Medulla oblongata (tissue), 1 donor: Measurements from ENCODE around the gene TBC1D19.

Experiments used
- DNase-seq: peaks from one replicate; pipeline ENCODE4 v3.0.0-alpha.2; 2015; ENCODE audit errors: extremely low spot score

Gene TBC1D19

GRCh38 chr4:26732356-26732755 lies 148.5 kb downstream of the TBC1D19 start:
- no peak for DNase-seq

GRCh38 chr4:26736621-26737020 lies 152.7 kb downstream of the TBC1D19 start:
- DNase-seq, result no peak

DNA sequence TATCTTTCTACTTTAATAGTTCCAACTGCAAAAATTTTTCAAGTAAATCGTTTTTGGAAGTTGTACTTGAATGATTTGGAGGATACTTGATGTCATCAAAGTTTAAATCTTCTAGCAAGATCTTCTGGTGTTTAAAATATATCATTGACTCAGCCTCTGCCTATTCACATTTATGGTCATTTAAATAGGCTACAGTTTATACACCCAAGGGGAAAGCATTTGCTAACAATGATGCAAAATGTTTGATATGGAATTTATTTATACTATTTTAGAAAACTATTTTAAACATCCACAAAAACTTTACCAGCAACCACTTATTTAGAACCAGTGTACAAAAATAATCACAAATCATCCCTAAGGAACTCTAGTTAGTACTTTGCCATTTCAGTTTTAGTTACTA lies 153.5 kb downstream of the TBC1D19 start:
- no peak for DNase-seq

- DNase-seq, result peak; percentile 13
Measured at GRCh38 chr4:26741491-26741871, 157.6 kb downstream of the TBC1D19 start.

- no peak for DNase-seq
Measured at GRCh38 chr4:26746802-26747213, 162.9 kb downstream of the TBC1D19 start.

DNA sequence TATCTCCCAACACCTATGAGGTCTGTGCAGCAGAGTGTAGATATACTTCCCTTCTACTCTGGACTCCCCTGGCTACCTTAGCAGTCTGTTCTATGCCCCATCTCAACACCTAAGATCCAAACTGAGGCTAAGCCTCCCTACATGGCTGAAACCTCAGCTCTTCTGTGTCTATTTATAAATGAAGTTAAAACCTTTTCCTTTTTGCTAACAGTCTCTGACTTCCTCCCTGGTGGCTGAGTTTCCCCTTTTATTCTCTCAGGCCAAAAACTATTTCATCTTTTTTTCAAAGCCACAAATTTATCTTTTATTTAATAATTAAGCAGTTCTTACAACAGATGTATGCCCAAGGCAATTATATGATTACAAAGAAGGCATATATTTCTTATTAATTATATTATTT lies 164.9 kb downstream of the TBC1D19 start:
- peak; percentile 15 for DNase-seq

- DNase-seq, result no peak
Measured at GRCh38 chr4:26749867-26750266, 166.0 kb downstream of the TBC1D19 start.

DNA sequence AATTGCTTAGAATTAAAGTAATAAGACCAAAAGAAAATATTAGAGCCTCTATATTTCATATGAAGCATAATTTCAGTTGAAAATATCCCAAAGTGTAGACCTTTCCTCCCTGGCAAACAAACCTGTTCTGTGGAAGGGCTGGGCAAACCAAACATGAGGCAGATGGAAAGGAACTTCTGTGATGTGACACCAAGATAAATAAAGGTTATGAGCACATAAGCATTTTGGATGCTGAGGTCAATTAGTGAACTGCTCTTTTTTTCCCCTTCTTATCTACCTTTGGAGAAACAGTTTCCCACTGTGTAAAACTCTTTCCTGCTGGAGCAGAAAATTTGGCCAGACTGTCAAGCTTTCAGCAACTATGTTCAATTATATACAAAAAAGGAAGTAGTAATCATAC lies 167.1 kb downstream of the TBC1D19 start:
- DNase-seq, result no peak

- no peak for DNase-seq
Measured at GRCh38 chr4:26751838-26752237, 168.0 kb downstream of the TBC1D19 start.

GRCh38 chr4:26753187-26753586 lies 169.3 kb downstream of the TBC1D19 start:
- DNase-seq, result no peak

DNA sequence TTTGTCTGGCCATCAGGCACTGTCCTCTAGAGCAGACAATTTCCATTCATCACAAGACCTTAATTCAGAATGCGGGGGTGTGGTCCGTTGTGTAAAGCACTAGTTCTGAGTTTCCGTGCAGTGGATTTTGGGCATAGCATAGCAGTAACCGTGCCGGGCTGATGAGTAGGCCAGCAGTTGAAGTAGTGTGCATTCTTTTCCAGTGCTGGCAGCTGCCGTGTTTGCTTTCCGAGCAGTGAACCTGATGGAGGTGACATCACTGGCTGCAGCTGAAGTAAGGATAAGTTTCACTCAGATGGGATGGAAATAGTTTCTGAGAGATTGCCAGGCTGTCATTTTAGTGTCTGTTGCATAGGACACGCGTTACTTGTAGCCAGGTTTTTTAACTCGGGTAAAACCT lies 169.7 kb downstream of the TBC1D19 start:
- DNase-seq, result no peak

DNA sequence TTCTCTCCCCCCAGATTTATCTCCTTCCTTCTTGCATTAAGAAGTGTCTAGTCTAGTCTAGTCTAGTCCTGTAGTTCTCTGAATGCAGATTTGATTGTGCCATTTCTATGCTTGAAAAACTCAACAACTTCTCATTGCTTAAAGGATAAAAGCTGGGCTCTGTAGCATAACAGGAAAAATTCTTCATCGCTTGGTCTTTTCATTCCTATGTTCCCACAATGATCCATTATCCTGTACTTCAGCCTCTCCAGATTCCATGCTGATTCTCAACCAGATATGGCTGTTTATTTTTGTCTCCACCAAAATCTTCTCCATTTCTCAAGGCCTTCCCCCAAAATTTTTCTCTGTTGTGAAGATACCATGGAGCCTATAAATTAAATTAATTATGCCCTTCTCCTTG lies 173.9 kb downstream of the TBC1D19 start:
- no peak for DNase-seq

- DNase-seq, result no peak
Measured at GRCh38 chr4:26758899-26759298, 175.0 kb downstream of the TBC1D19 start.

- DNase-seq, result no peak
Measured at GRCh38 chr4:26762650-26763049, 178.8 kb downstream of the TBC1D19 start.

DNA sequence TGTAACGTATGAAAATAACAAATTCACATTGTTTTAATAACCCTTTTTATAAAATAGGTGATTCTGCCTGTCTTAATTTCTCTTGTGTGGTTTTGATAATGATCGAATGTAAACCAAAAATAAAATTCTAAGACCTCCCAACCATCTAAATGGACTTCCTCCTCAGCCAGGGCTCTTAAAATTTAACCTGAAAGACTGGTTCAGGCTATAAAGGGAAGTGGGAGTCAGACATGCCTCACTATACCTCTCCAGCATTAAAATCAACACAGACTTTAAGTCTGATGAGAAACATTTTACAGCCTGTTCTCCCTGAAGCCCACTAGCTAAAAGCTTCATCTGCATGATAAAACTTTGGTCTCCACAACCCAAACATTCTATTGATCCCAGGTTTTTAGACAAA lies 179.2 kb downstream of the TBC1D19 start:
- no peak for DNase-seq

DNA sequence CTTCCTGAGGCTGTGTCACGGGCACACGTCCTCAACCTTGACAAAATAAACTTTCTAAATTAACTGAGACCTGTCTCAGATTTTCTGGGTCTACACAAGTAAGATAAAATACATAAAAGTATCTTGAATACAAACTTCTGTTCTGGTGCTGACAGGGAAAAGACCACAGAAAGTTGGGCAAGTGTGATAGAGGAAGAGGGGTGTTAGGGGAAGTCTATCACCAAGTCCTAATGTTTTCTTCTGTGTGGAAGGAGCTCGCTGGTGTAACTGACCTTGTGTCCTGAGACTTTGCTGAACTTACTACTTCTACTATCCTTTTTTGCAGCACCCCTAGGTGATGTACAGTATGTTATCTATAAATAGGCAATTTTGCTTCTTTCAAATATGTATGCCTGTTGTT lies 179.8 kb downstream of the TBC1D19 start:
- no peak for DNase-seq

DNA sequence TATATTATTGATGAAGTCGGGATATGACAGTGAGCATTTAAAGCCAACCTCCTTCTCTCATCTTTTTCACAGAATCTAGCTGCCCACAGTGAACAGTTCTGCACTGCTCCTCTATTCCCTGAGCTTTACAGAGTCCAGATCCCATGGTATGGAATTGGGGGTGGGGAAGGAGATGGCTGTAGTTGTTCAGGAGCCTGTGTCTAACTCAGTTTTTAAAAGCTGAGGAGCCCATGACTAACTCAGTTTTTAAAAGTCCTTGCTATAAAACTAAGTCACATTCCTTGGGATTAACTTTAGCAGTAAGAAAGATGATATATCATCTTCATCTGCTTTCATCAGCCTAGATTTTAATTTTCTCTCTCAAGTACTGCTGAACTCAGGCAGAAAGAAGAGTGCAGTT lies 180.3 kb downstream of the TBC1D19 start:
- DNase-seq, result no peak

GRCh38 chr4:26765515-26765914 lies 181.6 kb downstream of the TBC1D19 start:
- DNase-seq, result no peak

DNA sequence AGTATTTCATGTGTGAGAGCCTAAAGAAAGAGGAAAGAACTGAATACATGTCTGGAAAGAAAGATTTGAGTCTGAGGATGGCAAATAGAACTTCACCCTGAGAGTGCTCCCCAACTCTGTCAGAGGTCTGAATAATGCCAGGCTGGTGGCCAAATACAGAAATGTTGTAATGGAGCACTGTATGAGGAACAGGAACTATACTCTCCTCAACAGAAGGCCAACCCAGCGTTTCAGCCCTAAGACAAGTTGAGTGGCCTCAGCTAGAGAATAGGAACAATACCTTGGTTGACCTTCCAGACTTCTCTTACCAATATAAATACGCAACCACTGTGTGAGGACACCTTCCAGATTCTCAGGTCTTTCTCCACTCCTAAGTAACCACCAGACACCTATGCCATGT lies 182.3 kb downstream of the TBC1D19 start:
- no peak for DNase-seq

DNA sequence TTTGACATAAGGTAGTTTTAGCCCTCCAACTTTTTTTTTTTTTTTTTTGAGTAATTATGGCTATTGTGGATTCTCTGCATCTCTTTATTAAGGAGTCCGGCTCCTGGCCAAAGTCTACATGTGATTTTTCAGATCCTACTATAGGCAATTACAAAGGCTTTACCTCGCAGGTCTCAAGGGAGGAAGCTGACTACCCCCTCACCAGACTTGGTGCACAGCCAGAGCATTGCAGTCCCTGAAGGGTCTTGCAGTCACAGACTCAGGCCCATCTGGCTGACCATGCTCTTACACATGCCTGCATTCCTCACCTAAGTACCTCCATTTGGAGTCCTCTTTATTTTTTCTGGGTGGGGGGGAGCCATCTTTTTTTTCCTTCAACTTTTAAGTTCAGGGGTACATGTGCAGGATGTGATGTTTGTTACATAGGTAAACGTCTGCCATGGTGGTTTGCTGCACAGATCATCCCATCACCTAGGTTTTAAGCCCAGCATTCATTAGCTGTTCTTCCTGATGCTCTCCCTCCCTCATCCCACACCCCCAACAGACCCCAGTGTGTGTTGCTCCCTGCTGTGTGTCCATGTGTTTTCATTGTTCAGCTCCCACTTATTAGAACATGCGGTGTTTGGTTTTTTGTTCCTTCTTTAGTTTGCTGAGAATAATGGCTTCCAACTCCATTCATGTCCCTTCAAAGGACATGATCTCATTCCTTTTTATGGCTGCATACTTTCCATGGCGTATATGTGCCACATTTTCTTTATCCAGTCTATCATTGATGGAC lies 188.4 kb downstream of the TBC1D19 start:
- DNase-seq, result no peak

- DNase-seq, result no peak
Measured at GRCh38 chr4:26779224-26779623, 195.3 kb downstream of the TBC1D19 start.

GRCh38 chr4:26779674-26780073 lies 195.8 kb downstream of the TBC1D19 start:
- no peak for DNase-seq

- no peak for DNase-seq
Measured at GRCh38 chr4:26780539-26780938, 196.7 kb downstream of the TBC1D19 start.

DNA sequence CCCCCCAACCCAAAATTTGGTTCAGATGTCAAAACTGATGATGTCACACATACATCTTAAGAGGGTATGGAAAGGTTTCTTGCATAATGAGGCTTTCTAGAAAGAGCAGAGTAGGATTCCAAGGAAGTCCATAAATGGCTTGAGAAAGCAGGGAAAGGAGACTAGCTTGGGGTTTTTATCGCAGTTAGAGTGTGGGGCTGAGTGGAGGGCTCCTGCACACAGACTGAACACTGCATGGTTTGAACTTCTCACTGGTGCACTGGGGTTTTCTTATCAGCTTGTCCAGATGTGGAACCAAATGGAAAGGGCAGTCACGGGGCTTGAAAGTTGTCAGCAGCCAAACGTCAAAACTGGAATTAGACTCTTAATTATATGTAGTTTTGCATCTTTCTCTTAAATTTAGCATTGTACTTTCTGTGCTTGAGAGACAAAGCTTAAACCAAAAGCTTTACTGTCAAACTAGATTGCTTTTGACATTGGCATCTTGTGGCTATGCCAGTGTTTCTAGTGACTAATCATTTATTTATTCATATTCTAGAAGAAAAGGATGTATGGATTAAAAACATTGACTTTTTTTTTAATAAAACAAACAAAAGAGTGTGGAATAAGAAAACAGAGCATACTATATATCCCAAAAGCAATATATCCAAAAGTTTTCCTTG lies 198.4 kb downstream of the TBC1D19 start:
- DNase-seq, result no peak
